Ascending aorta (tissue), 2 donors: ENCODE results near the gene TBK1. TPM values are rescaled to one million over a fixed set of nuclear protein-coding genes. Genes with fewer than 3 reads are reported as not detected.
A peak's percentile ranks its signal among the peaks of the same experiment; 100 is the strongest.

ENCODE experiments used
- DNase-seq, 2 donors: peaks; one replicate each; pipeline ENCODE4 v3.0.0-alpha.2; 2019; ENCODE audit warnings: low spot score in 2 of 2
- H3K27ac ChIP-seq, 2 donors: fragments of 200-600 bp; sonication (generic); one replicate each; pipeline ENCODE4 v1.5.1; 2016 to 2017; ENCODE audit warnings: mild to moderate bottlenecking in 1 of 2
- H3K27me3 ChIP-seq: fragments of 200-600 bp; sonication (generic); one replicate; pipeline ENCODE4 v1.5.1; 2017
- H3K36me3 ChIP-seq, 2 donors: fragments of 200-600 bp; sonication (generic); one replicate each; pipeline ENCODE4 v1.5.1; 2016
- H3K4me1 ChIP-seq, 2 donors: fragments of 200-600 bp; sonication (generic); one replicate each; pipeline ENCODE4 v1.5.1; 2016 to 2017; ENCODE audit warnings: mild to moderate bottlenecking in 1 of 2
- H3K4me3 ChIP-seq, 2 donors: fragments of 200-600 bp; sonication (generic); one replicate each; pipeline ENCODE4 v1.5.1; 2016 to 2017; ENCODE audit warnings: mild to moderate bottlenecking in 1 of 2
- H3K9me3 ChIP-seq, 2 donors: fragments of 200-600 bp; sonication (generic); one replicate each; pipeline ENCODE4 v1.5.1; 2016
- intact Hi-C: fragments of 100-400 bp; cut with DNase I; formaldehyde crosslinking; loops from one replicate; pipeline ENCODE4 v1.15.1; 2023
- total RNA-seq: library from RNA; depleted of rRNA; stranded (reverse); fragments of >200 nt; gene quantifications from one replicate; pipeline ENCODE4 v1.1.0, GENCODE V29; 2016
- TF ChIP-seq, protein P1 (sequence below), 3 experiments: fragments of 200-600 bp in 2 of 3; fragments of 450-650 bp in 1 of 3; sonication (generic) in 2 of 3; IDR thresholded peaks; one replicate each; pipeline ENCODE4 v1.5.1; 2016 to 2019; ENCODE audit warnings: antibody characterized with exemption in 3 of 3, mild to moderate bottlenecking in 1 of 3, moderate library complexity in 1 of 3

Gene TBK1
- total RNA-seq, 1 donor from 2014 or later: 3.9 TPM

DNA sequence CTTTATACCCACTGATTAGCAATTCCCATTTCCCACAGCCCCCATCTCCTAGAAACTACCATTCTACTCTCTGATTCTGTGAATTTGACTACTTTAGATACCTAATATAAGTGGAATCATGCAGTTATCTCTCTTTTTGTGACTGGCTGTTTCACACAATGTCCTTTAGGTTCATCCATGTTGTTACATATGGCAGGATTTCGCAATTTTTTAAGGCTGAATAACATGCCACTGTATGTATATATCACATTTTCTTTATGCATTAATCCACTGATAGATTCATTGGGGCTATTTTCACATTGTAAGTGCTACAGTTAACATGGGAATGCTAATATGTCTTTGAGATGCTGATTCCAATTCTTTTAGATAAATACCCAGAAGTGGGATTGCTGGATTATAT lies 11.8 kb upstream of the TBK1 start:
- no peak overlapping the region for H3K27ac ChIP-seq
- H3K4me3 ChIP-seq: no peak overlapping the region
- H3K27me3 ChIP-seq: no peaks in the 10 kb centered on the region
- TF ChIP-seq, protein P1, sequence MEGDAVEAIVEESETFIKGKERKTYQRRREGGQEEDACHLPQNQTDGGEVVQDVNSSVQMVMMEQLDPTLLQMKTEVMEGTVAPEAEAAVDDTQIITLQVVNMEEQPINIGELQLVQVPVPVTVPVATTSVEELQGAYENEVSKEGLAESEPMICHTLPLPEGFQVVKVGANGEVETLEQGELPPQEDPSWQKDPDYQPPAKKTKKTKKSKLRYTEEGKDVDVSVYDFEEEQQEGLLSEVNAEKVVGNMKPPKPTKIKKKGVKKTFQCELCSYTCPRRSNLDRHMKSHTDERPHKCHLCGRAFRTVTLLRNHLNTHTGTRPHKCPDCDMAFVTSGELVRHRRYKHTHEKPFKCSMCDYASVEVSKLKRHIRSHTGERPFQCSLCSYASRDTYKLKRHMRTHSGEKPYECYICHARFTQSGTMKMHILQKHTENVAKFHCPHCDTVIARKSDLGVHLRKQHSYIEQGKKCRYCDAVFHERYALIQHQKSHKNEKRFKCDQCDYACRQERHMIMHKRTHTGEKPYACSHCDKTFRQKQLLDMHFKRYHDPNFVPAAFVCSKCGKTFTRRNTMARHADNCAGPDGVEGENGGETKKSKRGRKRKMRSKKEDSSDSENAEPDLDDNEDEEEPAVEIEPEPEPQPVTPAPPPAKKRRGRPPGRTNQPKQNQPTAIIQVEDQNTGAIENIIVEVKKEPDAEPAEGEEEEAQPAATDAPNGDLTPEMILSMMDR (IDR thresholded peaks at IDR 0.05): no peak
- peaks cover 43 to 85% of the 10 kb centered on the region in 2 donors for H3K36me3 ChIP-seq
- intact Hi-C loops: no loop called here
- H3K4me1 ChIP-seq: no peaks in the 10 kb centered on the region
- DNase-seq: no peak
- H3K9me3 ChIP-seq: no peaks in the 10 kb centered on the region

DNA sequence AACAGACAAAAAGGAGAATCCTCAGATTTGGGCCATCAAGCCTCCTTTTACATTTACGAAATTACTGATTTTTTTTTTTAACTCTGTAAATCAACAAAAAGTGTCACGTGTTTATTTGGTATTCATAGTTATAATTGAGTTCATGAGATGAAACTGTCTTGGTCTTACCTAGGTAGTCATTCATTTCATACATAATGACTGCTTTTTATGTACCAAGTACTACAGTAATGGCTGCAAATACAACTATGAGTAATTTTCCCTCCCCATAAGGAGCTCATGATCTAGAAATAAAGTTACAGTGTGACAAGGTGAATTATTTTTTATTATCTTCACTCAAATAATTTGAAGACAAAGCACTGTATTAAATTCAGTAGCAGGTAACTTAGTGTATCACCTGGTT lies 6.4 kb upstream of the TBK1 start:
- H3K27ac ChIP-seq: no peak overlapping the region
- no peak overlapping the region for H3K4me3 ChIP-seq
- H3K4me1 ChIP-seq: no peaks in the 10 kb centered on the region
- H3K9me3 ChIP-seq: no peaks in the 10 kb centered on the region
- no peak for DNase-seq
- no peaks in the 10 kb centered on the region for H3K27me3 ChIP-seq
- peaks cover 13 to 61% of the 10 kb centered on the region in 2 donors for H3K36me3 ChIP-seq
- intact Hi-C loops: no loop called here
- TF ChIP-seq, protein P1 (IDR thresholded peaks at IDR 0.05): no peak

DNA sequence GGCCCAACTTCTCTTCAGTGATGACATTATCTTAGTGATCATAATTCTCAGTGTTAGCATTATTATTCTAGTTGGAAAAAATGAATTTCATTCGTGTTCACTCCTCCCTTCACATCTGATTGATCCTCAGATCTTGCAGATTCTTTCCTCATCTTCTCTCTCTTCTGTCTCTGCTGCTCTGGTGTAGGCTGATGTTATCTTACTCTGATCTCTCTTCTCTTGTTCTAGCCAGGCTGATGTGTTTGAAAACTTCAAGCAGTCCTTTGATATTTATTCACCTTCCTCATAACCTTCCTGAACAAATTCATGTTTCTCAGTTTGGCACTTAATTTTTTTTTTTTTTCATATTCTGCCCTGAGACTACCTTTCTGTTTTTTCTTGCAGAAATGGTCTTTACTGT lies 5.6 kb upstream of the TBK1 start:
- intact Hi-C loops: no loop called here
- H3K27me3 ChIP-seq: no peaks in the 10 kb centered on the region
- H3K27ac ChIP-seq: no peak overlapping the region
- peaks cover 13 to 53% of the 10 kb centered on the region in 2 donors for H3K36me3 ChIP-seq
- no peaks in the 10 kb centered on the region for H3K9me3 ChIP-seq
- no peak for DNase-seq
- H3K4me3 ChIP-seq: no peak overlapping the region
- TF ChIP-seq, protein P1 (IDR thresholded peaks at IDR 0.05): no peak
- H3K4me1 ChIP-seq: no peaks in the 10 kb centered on the region

DNA sequence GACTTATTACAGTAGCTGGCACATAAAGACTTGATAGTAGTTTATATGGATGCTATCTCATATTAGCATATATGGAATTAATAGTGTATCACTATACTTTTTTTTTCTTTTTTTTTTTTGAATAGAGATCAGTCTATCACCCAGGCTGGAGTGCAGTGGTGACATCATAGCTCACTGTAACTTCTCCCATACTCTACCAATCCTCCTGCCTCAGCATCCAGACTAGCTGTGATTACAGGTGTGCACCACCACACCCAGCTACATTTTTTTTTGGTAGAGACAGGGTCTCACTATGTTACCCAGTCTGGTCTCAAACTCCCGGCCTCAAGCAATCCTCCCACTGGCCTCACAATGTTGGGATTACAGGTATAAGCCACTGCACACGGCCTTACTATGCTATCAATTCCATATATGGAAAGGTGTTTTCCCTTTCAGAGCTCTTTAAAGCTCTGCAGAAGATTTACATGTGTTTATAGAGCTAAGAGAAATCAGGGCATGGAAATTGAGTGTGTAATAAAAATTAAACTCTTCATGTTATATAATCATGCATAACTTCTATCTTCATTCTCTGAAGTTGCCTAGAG lies 1.8 kb upstream of the TBK1 start:
- intact Hi-C loops: loop anchor here (10.0 kb wide), 1 partner anchor 165 kb away; the partner anchor contains the start of gene RASSF3
- no peak for DNase-seq
- no peak overlapping the region for H3K27ac ChIP-seq
- no peak overlapping the region for H3K4me3 ChIP-seq
- peaks cover 0 to 7% of the 10 kb centered on the region in 2 donors for H3K4me1 ChIP-seq
- TF ChIP-seq, protein P1 (IDR thresholded peaks at IDR 0.05): no peak
- peaks cover 0 to 26% of the 10 kb centered on the region in 2 donors for H3K36me3 ChIP-seq
- no peaks in the 10 kb centered on the region for H3K27me3 ChIP-seq
- H3K9me3 ChIP-seq: no peaks in the 10 kb centered on the region

DNA sequence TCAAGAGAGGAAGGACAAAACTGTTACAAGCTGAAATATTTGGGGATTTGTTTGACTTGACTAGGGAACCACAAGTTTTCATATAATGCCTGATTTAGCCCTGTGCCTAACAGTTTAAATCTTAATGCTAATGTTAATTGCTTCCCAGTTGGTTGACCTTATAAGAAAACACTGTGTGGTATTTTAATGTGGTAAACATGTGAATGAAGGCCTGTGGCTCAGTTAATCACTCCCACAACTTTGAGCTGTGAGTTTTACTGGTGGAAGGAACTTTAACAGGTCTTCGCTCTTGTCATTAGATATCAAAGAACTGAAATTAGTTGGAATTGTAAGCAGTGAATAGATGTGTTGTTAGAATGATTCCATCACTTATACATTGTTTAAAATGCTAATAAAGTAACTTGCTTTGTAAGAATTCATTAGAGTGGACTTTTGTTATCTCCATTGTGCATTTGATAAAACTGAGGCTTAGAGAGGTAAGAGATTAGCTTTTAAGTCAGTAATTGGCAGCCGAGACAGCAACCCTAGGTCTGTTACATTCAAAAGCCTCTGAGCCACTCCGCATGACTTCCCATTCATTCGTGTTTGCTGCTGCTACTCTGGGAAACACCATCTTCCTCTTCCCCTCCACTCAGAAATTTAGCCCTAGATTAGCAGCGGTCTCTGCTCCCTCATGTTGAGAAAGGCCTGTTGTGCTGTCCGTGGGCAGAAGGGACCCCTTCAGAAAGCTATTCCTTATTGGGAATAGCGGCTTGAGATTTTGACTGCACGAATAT lies 1.0 kb upstream of the TBK1 start:
- Histone ChIP-seq H3K9me3 (no peaks in the 10 kb centered on the region), H3K4me1 (peaks cover 0 to 7% of the 10 kb centered on the region in 2 donors), H3K36me3 (peaks cover 0 to 20% of the 10 kb centered on the region in 2 donors), H3K4me3 (peak overlapping the region; percentile 96 to 97), H3K27me3 (no peaks in the 10 kb centered on the region), H3K27ac (peak overlapping the region; percentile 99)
- TF ChIP-seq, protein P1 (IDR thresholded peaks at IDR 0.05): no peak
- intact Hi-C loops: loop anchor here (10.0 kb wide), 1 partner anchor 164 kb away; the partner anchor contains the start of gene RASSF3
- no peak for DNase-seq
